CD4-positive, alpha-beta T cell (primary cell): Measurements from ENCODE around the gene TAS2R31. TPM values are rescaled to one million over a fixed set of nuclear protein-coding genes. Genes with fewer than 3 reads are reported as not detected.
A peak's percentile ranks its signal among the peaks of the same experiment; 100 is the strongest.

Experiments
- ATAC-seq: fragments of 200-7000 bp; cut with Tn5 transposase; one replicate; pipeline ENCODE4 v1.10.0; 2022; ENCODE audit warnings: mild to moderate bottlenecking; ENCODE audit not compliant: poor library complexity
- CTCF ChIA-PET: fragments of 350-600 bp; sonication (Branson Sonifier 250); formaldehyde crosslinking; loops from one replicate; lab custom pipeline; 2021; ENCODE audit warnings: antibody characterized with exemption, inconsistent platforms; lab: Charles Lee
- POLR2A ChIA-PET: fragments of 350-600 bp; sonication (Branson Sonifier 250); formaldehyde crosslinking; loops from one replicate; lab custom pipeline; 2021; ENCODE audit warnings: antibody characterized with exemption, inconsistent platforms; lab: Charles Lee
- DNase-seq, 14 experiments: peaks; one replicate each; pipeline ENCODE4 v3.0.0-alpha.2; 2013 to 2020; ENCODE audit warnings: mixed read lengths in 2 of 14
- H3K27ac ChIP-seq, 2 donors: one replicate each; pipeline versions ENCODE4 v1.5.1 to v1.7.0; 2013; ENCODE audit warnings: low read length in 2 of 2, low read depth in 1 of 2, mild to moderate bottlenecking in 1 of 2
- H3K27me3 ChIP-seq, 2 experiments: 1 replicate in 1 of 2; 2 replicates in 1 of 2; pipeline versions ENCODE4 v1.6.1 to v1.7.0; 2013; ENCODE audit warnings: low read length in 2 of 2, control low read depth in 1 of 2, mild to moderate bottlenecking in 1 of 2, moderate library complexity in 1 of 2; ENCODE audit not compliant: insufficient read depth in 2 of 2, control insufficient read depth in 1 of 2
- H3K36me3 ChIP-seq: one replicate; pipeline ENCODE4 v1.6.1; 2013; ENCODE audit warnings: low read length, control low read depth; ENCODE audit not compliant: insufficient read depth
- H3K4me1 ChIP-seq: one replicate; pipeline ENCODE4 v1.6.1; 2013; ENCODE audit warnings: low read length, control low read depth; ENCODE audit not compliant: insufficient read depth
- H3K4me3 ChIP-seq: one replicate; pipeline ENCODE4 v1.5.1; 2013; ENCODE audit warnings: mild to moderate bottlenecking, low read length, moderate library complexity
- H3K9me3 ChIP-seq, 2 experiments: 1 replicate in 1 of 2; 2 replicates in 1 of 2; pipeline versions ENCODE4 v1.6.1 to v1.7.0; 2013; ENCODE audit warnings: low read length in 2 of 2, mild to moderate bottlenecking in 2 of 2, control low read depth in 1 of 2, moderate library complexity in 1 of 2; ENCODE audit not compliant: control insufficient read depth in 1 of 2, insufficient read depth in 1 of 2
- H3K27ac Mint-ChIP-seq: one replicate; pipeline ENCODE4 v1.8.0; 2020; ENCODE audit warnings: mixed read lengths
- H3K27me3 Mint-ChIP-seq: one replicate; pipeline ENCODE4 v1.8.0; 2021; ENCODE audit warnings: mixed read lengths
- H3K36me3 Mint-ChIP-seq: one replicate; pipeline ENCODE4 v1.8.0; 2021; ENCODE audit warnings: low read depth, mixed read lengths
- H3K4me1 Mint-ChIP-seq: one replicate; pipeline ENCODE4 v1.8.0; 2021; ENCODE audit warnings: low read depth, mixed read lengths
- H3K4me3 Mint-ChIP-seq: one replicate; pipeline ENCODE4 v1.8.0; 2020; ENCODE audit warnings: mild to moderate bottlenecking, mixed read lengths
- H3K9me3 Mint-ChIP-seq: one replicate; pipeline ENCODE4 v1.8.0; 2020; ENCODE audit warnings: mixed read lengths
- intact Hi-C, 2 experiments: fragments of 100-400 bp; cut with DNase I in 1 of 2; cut with micrococcal nuclease in 1 of 2; formaldehyde crosslinking; loops; one replicate each; pipeline versions ENCODE4 v1.15.1 to v1.9.0; 2023 to 2025; cut with DNase I, micrococcal nuclease
- total RNA-seq, 174 experiments: library from RNA in 2 of 174; stranded (reverse) in 2 of 174; gene quantifications; one replicate each; pipeline ENCODE4 v1.2.3 and lab custom pipeline; 2021 to 2026
- TF ChIP-seq, protein P1 (sequence below): fragments of 200-600 bp; IDR thresholded peaks from one replicate; pipeline ENCODE4 v1.8.0; 2022; ENCODE audit warnings: antibody characterized with exemption, mild to moderate bottlenecking

Gene TAS2R31
- total RNA-seq, 2 experiments from 2014 or later = 1.7 to 1.9 TPM

DNA sequence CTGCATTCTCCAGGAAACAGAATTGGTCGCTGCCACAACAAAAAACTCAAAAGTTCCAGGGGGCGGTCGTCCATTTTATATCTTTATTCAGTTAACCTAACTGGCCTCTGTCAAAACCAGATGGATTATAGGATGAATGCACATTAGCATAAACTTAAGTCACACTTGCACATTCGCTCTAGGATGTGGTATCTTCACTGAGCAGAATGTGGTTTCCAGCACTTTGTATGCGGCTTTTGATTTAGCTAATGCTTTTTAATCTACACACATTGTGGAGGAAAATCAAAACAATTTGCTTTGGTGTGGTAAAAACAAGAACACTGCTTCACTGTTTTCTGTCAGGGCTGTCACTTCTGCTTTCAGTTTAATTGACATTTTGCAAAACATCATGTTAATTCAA is 49.0 kb downstream of the TAS2R31 start:
- Mint-ChIP-seq H3K27me3 (no peaks in the 10 kb centered on the region), H3K4me3 (peak overlapping the region; percentile 55)

More for the DNA sequence above, 49.0 kb downstream of the TAS2R31 start:
- peaks cover 67% of the 10 kb centered on the region for H3K4me1 Mint-ChIP-seq
- Histone ChIP-seq H3K9me3 (no peaks in the 10 kb centered on the region), H3K4me3 (no peak overlapping the region), H3K36me3 (no peaks in the 10 kb centered on the region), H3K27ac (no peak overlapping the region), H3K27me3 (no peaks in the 10 kb centered on the region), H3K4me1 (peaks cover 18% of the 10 kb centered on the region)
- no peaks in the 10 kb centered on the region for H3K9me3 Mint-ChIP-seq
- TF ChIP-seq, protein P1, sequence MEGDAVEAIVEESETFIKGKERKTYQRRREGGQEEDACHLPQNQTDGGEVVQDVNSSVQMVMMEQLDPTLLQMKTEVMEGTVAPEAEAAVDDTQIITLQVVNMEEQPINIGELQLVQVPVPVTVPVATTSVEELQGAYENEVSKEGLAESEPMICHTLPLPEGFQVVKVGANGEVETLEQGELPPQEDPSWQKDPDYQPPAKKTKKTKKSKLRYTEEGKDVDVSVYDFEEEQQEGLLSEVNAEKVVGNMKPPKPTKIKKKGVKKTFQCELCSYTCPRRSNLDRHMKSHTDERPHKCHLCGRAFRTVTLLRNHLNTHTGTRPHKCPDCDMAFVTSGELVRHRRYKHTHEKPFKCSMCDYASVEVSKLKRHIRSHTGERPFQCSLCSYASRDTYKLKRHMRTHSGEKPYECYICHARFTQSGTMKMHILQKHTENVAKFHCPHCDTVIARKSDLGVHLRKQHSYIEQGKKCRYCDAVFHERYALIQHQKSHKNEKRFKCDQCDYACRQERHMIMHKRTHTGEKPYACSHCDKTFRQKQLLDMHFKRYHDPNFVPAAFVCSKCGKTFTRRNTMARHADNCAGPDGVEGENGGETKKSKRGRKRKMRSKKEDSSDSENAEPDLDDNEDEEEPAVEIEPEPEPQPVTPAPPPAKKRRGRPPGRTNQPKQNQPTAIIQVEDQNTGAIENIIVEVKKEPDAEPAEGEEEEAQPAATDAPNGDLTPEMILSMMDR = no peak
- intact Hi-C loops = loop anchor here in 1 of 2 experiments (1.0 kb wide), 1 partner anchor 22 kb away; no protein-coding TSS in a partner anchor
- H3K36me3 Mint-ChIP-seq = no peaks in the 10 kb centered on the region
- peak; percentile 92 for ATAC-seq
- DNase-seq = peak in 11 of 14 experiments; percentile 0 to 91 (median 22)
- H3K27ac Mint-ChIP-seq = peak overlapping the region; percentile 57
- ChIA-PET CTCF (no interaction called here), POLR2A (interaction anchor here (0.6 to 2.0 kb wide), 3 partner anchors 14 to 563 kb away, joined by 6 to 15 read pairs (median 6); partner anchors contain the start of gene SMIM10L1)

Other genes starting within 250 kb of the TAS2R31 start
- gene TAS2R7, start 228.8 kb downstream of the TAS2R31 start, total RNA-seq = not detected
- gene TAS2R8, start 224.1 kb downstream of the TAS2R31 start, total RNA-seq = not detected
- not detected for gene TAS2R9, start 221.2 kb downstream of the TAS2R31 start, total RNA-seq
- not detected for gene TAS2R10, start 205.0 kb downstream of the TAS2R31 start, total RNA-seq
- not detected for gene PRR4, start 181.9 kb downstream of the TAS2R31 start, total RNA-seq
- gene PRH1, start 147.2 kb downstream of the TAS2R31 start, total RNA-seq = 10 to 100 TPM; 24.7 to 25.1 TPM
- gene TAS2R13, start 121.8 kb downstream of the TAS2R31 start, total RNA-seq = under 1 TPM; 0.41 to 0.59 TPM
- not detected for gene PRH2, start 102.2 kb downstream of the TAS2R31 start, total RNA-seq
- gene TAS2R14, start 92.1 kb downstream of the TAS2R31 start, total RNA-seq = 1 to 10 TPM in 1 of 2 experiments, under 1 TPM in 1; 0.91 to 1.1 TPM
- gene TAS2R50, start 44.5 kb downstream of the TAS2R31 start, total RNA-seq = under 1 TPM; 0.36 to 0.67 TPM
- 1 to 10 TPM in 1 of 2 experiments, under 1 TPM in 1; 0.75 to 1.0 TPM for gene TAS2R20, start 33.1 kb downstream of the TAS2R31 start, total RNA-seq
- gene TAS2R19, start 8.8 kb downstream of the TAS2R31 start, total RNA-seq = 1 to 10 TPM in 1 of 2 experiments, under 1 TPM in 1; 0.71 to 1.2 TPM
- gene TAS2R46, start 30.9 kb upstream of the TAS2R31 start, total RNA-seq = 1 to 10 TPM; 1.5 to 1.6 TPM
- 1 to 10 TPM; 2.3 to 3.1 TPM for gene TAS2R43, start 60.9 kb upstream of the TAS2R31 start, total RNA-seq
- 1 to 10 TPM; 4.9 to 5.6 TPM for gene TAS2R30, start 103.2 kb upstream of the TAS2R31 start, total RNA-seq
- 1 to 10 TPM; 9.0 to 9.6 TPM for gene SMIM10L1, start 139.8 kb upstream of the TAS2R31 start, total RNA-seq
- gene TAS2R42, start 155.5 kb upstream of the TAS2R31 start, total RNA-seq = not detected
- not detected for gene PRB3, start 238.3 kb upstream of the TAS2R31 start, total RNA-seq